Activated B cell treated with CpG ODN at 0.5 μM for 24 hours (primary cell): ENCODE results near the gene BBS4. TPM values are rescaled to one million over a fixed set of nuclear protein-coding genes. Genes with fewer than 3 reads are reported as not detected.
"Not testable (repeated sequence)": the region's sequence is repeated elsewhere in the genome, so short reads cannot be mapped to it uniquely, and the experiment has no call there.

Experiments used
- ATAC-seq: fragments of 200-7000 bp; cut with Tn5 transposase; one replicate; pipeline ENCODE4 v1.10.0; 2021; ENCODE audit warnings: low read depth, mild to moderate bottlenecking, moderate library complexity
- CTCF ChIA-PET: fragments of 350-600 bp; sonication (Branson Sonifier 250); formaldehyde crosslinking; loops from one replicate; lab custom pipeline; 2021; ENCODE audit warnings: antibody characterized with exemption; lab: Charles Lee
- POLR2A ChIA-PET: fragments of 350-600 bp; sonication (Branson Sonifier 250); formaldehyde crosslinking; loops from one replicate; lab custom pipeline; 2021; ENCODE audit warnings: antibody characterized with exemption; lab: Charles Lee
- DNase-seq: peaks from one replicate; pipeline ENCODE4 v3.0.0; 2022
- H3K27ac Mint-ChIP-seq: one replicate; pipeline ENCODE4 v1.8.0; 2020; ENCODE audit warnings: mixed read lengths
- H3K27me3 Mint-ChIP-seq: one replicate; pipeline ENCODE4 v1.8.0; 2021; ENCODE audit warnings: mixed read lengths
- H3K36me3 Mint-ChIP-seq: one replicate; pipeline ENCODE4 v1.8.0; 2021; ENCODE audit warnings: low read depth, mixed read lengths
- H3K4me1 Mint-ChIP-seq: one replicate; pipeline ENCODE4 v1.8.0; 2021; ENCODE audit warnings: mixed read lengths
- H3K4me3 Mint-ChIP-seq: one replicate; pipeline ENCODE4 v1.8.0; 2020; ENCODE audit warnings: mild to moderate bottlenecking, mixed read lengths
- H3K9me3 Mint-ChIP-seq: one replicate; pipeline ENCODE4 v1.8.0; 2020; ENCODE audit warnings: mixed read lengths
- CTCF ChIP-seq: fragments of 200-600 bp; IDR thresholded peaks from one replicate; pipeline ENCODE4 v1.8.0; 2022; ENCODE audit warnings: antibody characterized with exemption, mild to moderate bottlenecking
- intact Hi-C: fragments of 100-400 bp; cut with micrococcal nuclease; formaldehyde crosslinking; loops from one replicate; pipeline ENCODE4 v1.15.1; 2024
- total RNA-seq: library from RNA; stranded (reverse); gene quantifications from 2 replicates; pipeline ENCODE4 v1.2.3, GENCODE V29; 2022

The BBS4 gene
- total RNA-seq, 1 donor from 2014 or later: 21.4 TPM

- intact Hi-C loops: no loop called here
- POLR2A ChIA-PET: no interaction called here
These were observed 41.1 kb downstream of the BBS4 start for GRCh38 chr15:72727154-72727553.

GRCh38 chr15:72728249-72728648 is 42.2 kb downstream of the BBS4 start:
- intact Hi-C loops, H3K4me3 Mint-ChIP-seq, CTCF ChIA-PET, H3K4me1 Mint-ChIP-seq, DNase-seq, ATAC-seq, H3K9me3 Mint-ChIP-seq, POLR2A ChIA-PET, H3K27ac Mint-ChIP-seq, H3K27me3 Mint-ChIP-seq: not testable (repeated sequence)
- peaks cover 39% of the 10 kb centered on the region for H3K36me3 Mint-ChIP-seq

More at GRCh38 chr15:72727154-72727553, 41.1 kb downstream of the BBS4 start:
- peaks cover 33% of the 10 kb centered on the region for H3K36me3 Mint-ChIP-seq
- H3K4me1 Mint-ChIP-seq: no peaks in the 10 kb centered on the region
- no peaks in the 10 kb centered on the region for H3K9me3 Mint-ChIP-seq
- no peak overlapping the region for H3K4me3 Mint-ChIP-seq
- H3K27me3 Mint-ChIP-seq: no peaks in the 10 kb centered on the region
- CTCF ChIA-PET: interaction anchor here (0.8 kb wide), 1 partner anchor 355 kb away, joined by 3 read pairs; no protein-coding TSS in a partner anchor
- TF ChIP-seq CTCF: no peak
- DNase-seq (no peak), ATAC-seq (no peak)
- H3K27ac Mint-ChIP-seq: no peak overlapping the region

GRCh38 chr15:72728821-72729220 is 42.8 kb downstream of the BBS4 start:
- H3K36me3 Mint-ChIP-seq: peaks cover 39% of the 10 kb centered on the region
- ChIA-PET CTCF (no interaction called here), POLR2A (no interaction called here)
- H3K27me3 Mint-ChIP-seq: no peaks in the 10 kb centered on the region
- no peak overlapping the region for H3K4me3 Mint-ChIP-seq
- H3K27ac Mint-ChIP-seq: no peak overlapping the region
- DNase-seq (no peak), ATAC-seq (no peak)
- no peaks in the 10 kb centered on the region for H3K4me1 Mint-ChIP-seq
- TF ChIP-seq CTCF: no peak
- intact Hi-C loops: no loop called here
- no peaks in the 10 kb centered on the region for H3K9me3 Mint-ChIP-seq

- H3K27ac Mint-ChIP-seq: no peak overlapping the region
- no peak for TF ChIP-seq CTCF
These were observed 46.1 kb downstream of the BBS4 start for GRCh38 chr15:72732086-72732485.

GRCh38 chr15:72732516-72732915 is 46.5 kb downstream of the BBS4 start:
- H3K9me3 Mint-ChIP-seq: no peaks in the 10 kb centered on the region
- no peak for ATAC-seq
- H3K36me3 Mint-ChIP-seq: peaks cover 59% of the 10 kb centered on the region
- H3K4me1 Mint-ChIP-seq: no peaks in the 10 kb centered on the region
- TF ChIP-seq CTCF: no peak
- intact Hi-C loops: no loop called here
- no peaks in the 10 kb centered on the region for H3K27me3 Mint-ChIP-seq
- ChIA-PET POLR2A (no interaction called here), CTCF (no interaction called here)
- H3K27ac Mint-ChIP-seq: no peak overlapping the region
- H3K4me3 Mint-ChIP-seq: no peak overlapping the region
- DNase-seq: no peak

More at GRCh38 chr15:72732086-72732485, 46.1 kb downstream of the BBS4 start:
- peaks cover 59% of the 10 kb centered on the region for H3K36me3 Mint-ChIP-seq
- H3K4me1 Mint-ChIP-seq: no peaks in the 10 kb centered on the region
- DNase-seq (no peak), ATAC-seq (no peak)
- POLR2A ChIA-PET: no interaction called here
- intact Hi-C loops: no loop called here
- CTCF ChIA-PET: no interaction called here
- H3K27me3 Mint-ChIP-seq: no peaks in the 10 kb centered on the region
- H3K9me3 Mint-ChIP-seq: no peaks in the 10 kb centered on the region
- no peak overlapping the region for H3K4me3 Mint-ChIP-seq
